Measurements from ENCODE around the gene LCN6. TPM values are rescaled to one million over a fixed set of nuclear protein-coding genes. Genes with fewer than 3 reads are reported as not detected.

The LCN6 gene
- total and polyA plus RNA-seq, 7 donors = 0.44 to 15.0 (median 10.7) TPM

GRCh38 chr9:136794281-136794999 is 46.1 kb upstream of the LCN6 start:
- intact Hi-C loops (cut with DNase I) = loop anchor here in 1 of 2 donors (5.0 kb wide), 1 partner anchor 158 kb away; the partner anchor contains the start of gene LCN12
- no peak overlapping the region for H3K27ac ChIP-seq
- no peak overlapping the region for H3K4me3 ChIP-seq
- no peak for DNase-seq
- no peak for ATAC-seq
- TF ChIP-seq CTCF (IDR thresholded peaks at IDR 0.05) = no peak
- peaks cover 0 to 11% of the 10 kb centered on the region in 2 donors for H3K36me3 ChIP-seq (ENCODE audit: insufficient read depth in 1 of 2, low read depth in 1 of 2)
- H3K4me1 ChIP-seq = peaks cover 19% of the 10 kb centered on the region
- WGBS, 3 donors = 84 to 88% (median 86%) methylated on average over 14 of the region's 14 CpGs
- no peaks in the 10 kb centered on the region for H3K9me3 ChIP-seq
- H3K27me3 ChIP-seq (ENCODE audit: insufficient read depth in 3 of 3, low read length in 2 of 3) = peaks cover 0 to 23% (median 6%) of the 10 kb centered on the region in 3 donors

GRCh38 chr9:136793086-136793946 is 45.0 kb upstream of the LCN6 start:
- peaks cover 0 to 12% (median 0%) of the 10 kb centered on the region in 3 donors for H3K27me3 ChIP-seq (ENCODE audit: insufficient read depth in 3 of 3, low read length in 2 of 3)
- 76 to 82% (median 76%) methylated on average over 17 of the region's 17 CpGs for WGBS, 3 donors
- intact Hi-C loops (cut with DNase I) = loop anchor here in 1 of 2 donors (5.0 kb wide), 1 partner anchor 159 kb away; the partner anchor contains the start of gene LCN12
- H3K4me1 ChIP-seq = peaks cover 15% of the 10 kb centered on the region
- no peak overlapping the region for H3K4me3 ChIP-seq
- H3K36me3 ChIP-seq (ENCODE audit: insufficient read depth in 1 of 2, low read depth in 1 of 2) = peaks cover 0 to 11% of the 10 kb centered on the region in 2 donors
- H3K9me3 ChIP-seq = no peaks in the 10 kb centered on the region
- no peak for DNase-seq
- TF ChIP-seq CTCF (IDR thresholded peaks at IDR 0.05) = no peak
- ATAC-seq = no peak
- H3K27ac ChIP-seq = no peak overlapping the region

GRCh38 chr9:136792321-136793085 is 44.2 kb upstream of the LCN6 start:
- Histone ChIP-seq H3K27ac (no peak overlapping the region), H3K4me3 (peak overlapping the region; percentile 82), H3K4me1 (peaks cover 19% of the 10 kb centered on the region), H3K9me3 (no peaks in the 10 kb centered on the region), H3K27me3 (ENCODE audit: insufficient read depth in 3 of 3, low read length in 2 of 3) (peaks cover 0 to 4% (median 0%) of the 10 kb centered on the region in 3 donors), H3K36me3 (ENCODE audit: insufficient read depth in 1 of 2, low read depth in 1 of 2) (peaks cover 0 to 11% of the 10 kb centered on the region in 2 donors)
- 78 to 85% (median 79%) methylated on average over 15 of the region's 15 CpGs for WGBS, 3 donors
- no peak for DNase-seq
- TF ChIP-seq CTCF (IDR thresholded peaks at IDR 0.05) = no peak
- intact Hi-C loops (cut with DNase I) = loop anchor here in 1 of 2 donors (5.0 kb wide), 1 partner anchor 160 kb away; the partner anchor contains the start of gene LCN12
- ATAC-seq = no peak

- intact Hi-C loops (cut with DNase I) = loop anchor here in 1 of 2 donors (1.0 to 5.0 kb wide), 2 partner anchors 16 to 161 kb away; partner anchors contain the start of genes LCN12 and RABL6
- 6 to 12% (median 6%) methylated on average over 24 to 29 of the region's 29 CpGs for WGBS, 3 donors
- TF ChIP-seq CTCF (IDR thresholded peaks at IDR 0.05) = peak; percentile 74
- Histone ChIP-seq H3K4me3 (peak overlapping the region; percentile 82), H3K27me3 (ENCODE audit: insufficient read depth in 3 of 3, low read length in 2 of 3) (no peaks in the 10 kb centered on the region), H3K36me3 (ENCODE audit: insufficient read depth in 1 of 2, low read depth in 1 of 2) (peaks cover 0 to 11% of the 10 kb centered on the region in 2 donors), H3K27ac (peak overlapping the region; percentile 92), H3K9me3 (no peaks in the 10 kb centered on the region), H3K4me1 (peaks cover 21% of the 10 kb centered on the region)
- peak in 2 of 4 donors; percentile 9 to 13 for ATAC-seq
- peak; percentile 50 to 78 for DNase-seq
Observed at GRCh38 chr9:136791516-136792276, 43.4 kb upstream of the LCN6 start.

All from psoas muscle (tissue), 8 donors.